LNCaP clone FGC (cell line): ENCODE results near the gene RUNDC3A.

Experiments used
- DNase-seq: peaks from one replicate; pipeline ENCODE4 v3.0.0-alpha.2; 2011; ENCODE audit warnings: low read depth
- H3K4me3 ChIP-seq: 2 replicates; pipeline ENCODE4 v1.5.1; 2011; ENCODE audit warnings: mild to moderate bottlenecking, low read depth, low read length, control low read depth
- CTCF ChIP-seq: IDR thresholded peaks from 2 replicates; pipeline ENCODE4 v1.5.1; 2012; ENCODE audit warnings: mild to moderate bottlenecking; ENCODE audit not compliant: control insufficient read depth, insufficient read depth; ENCODE audit errors: extremely low read depth

The RUNDC3A gene

GRCh38 chr17:44349553-44350070 lies 41.2 kb downstream of the RUNDC3A start:
- no peak for TF ChIP-seq CTCF
- no peak for DNase-seq
- H3K4me3 ChIP-seq = no peak overlapping the region

- DNase-seq = no peak
- TF ChIP-seq CTCF = peak; percentile 47
- H3K4me3 ChIP-seq = no peak overlapping the region
Measured at GRCh38 chr17:44350733-44351226, 42.4 kb downstream of the RUNDC3A start.

GRCh38 chr17:44351464-44351863 lies 43.1 kb downstream of the RUNDC3A start:
- no peak for DNase-seq
- no peak for TF ChIP-seq CTCF
- H3K4me3 ChIP-seq = no peak overlapping the region

GRCh38 chr17:44351961-44352827 lies 43.8 kb downstream of the RUNDC3A start:
- no peak for TF ChIP-seq CTCF
- no peak for DNase-seq
- no peak overlapping the region for H3K4me3 ChIP-seq

GRCh38 chr17:44352828-44353671 lies 44.6 kb downstream of the RUNDC3A start:
- TF ChIP-seq CTCF = no peak
- no peak for DNase-seq
- H3K4me3 ChIP-seq = no peak overlapping the region

- no peak for TF ChIP-seq CTCF
- no peak overlapping the region for H3K4me3 ChIP-seq
- DNase-seq = no peak
Measured at GRCh38 chr17:44353672-44354331, 45.4 kb downstream of the RUNDC3A start.
